Lower leg skin (tissue), 3 donors: ENCODE data around the gene ZDHHC6.

Experiments used
- CTCF ChIP-seq, 3 donors: fragments of 450-650 bp; IDR thresholded peaks; one replicate each; pipeline ENCODE4 v1.5.1; 2016; ENCODE audit warnings: antibody characterized with exemption in 3 of 3, mild to moderate bottlenecking in 3 of 3, moderate library complexity in 2 of 3
- POLR2A ChIP-seq, 2 donors: fragments of 450-650 bp; IDR thresholded peaks; one replicate each; pipeline ENCODE4 v1.6.1; 2016 to 2017; ENCODE audit warnings: antibody characterized with exemption in 2 of 2, mild to moderate bottlenecking in 1 of 2, moderate library complexity in 1 of 2

DNA sequence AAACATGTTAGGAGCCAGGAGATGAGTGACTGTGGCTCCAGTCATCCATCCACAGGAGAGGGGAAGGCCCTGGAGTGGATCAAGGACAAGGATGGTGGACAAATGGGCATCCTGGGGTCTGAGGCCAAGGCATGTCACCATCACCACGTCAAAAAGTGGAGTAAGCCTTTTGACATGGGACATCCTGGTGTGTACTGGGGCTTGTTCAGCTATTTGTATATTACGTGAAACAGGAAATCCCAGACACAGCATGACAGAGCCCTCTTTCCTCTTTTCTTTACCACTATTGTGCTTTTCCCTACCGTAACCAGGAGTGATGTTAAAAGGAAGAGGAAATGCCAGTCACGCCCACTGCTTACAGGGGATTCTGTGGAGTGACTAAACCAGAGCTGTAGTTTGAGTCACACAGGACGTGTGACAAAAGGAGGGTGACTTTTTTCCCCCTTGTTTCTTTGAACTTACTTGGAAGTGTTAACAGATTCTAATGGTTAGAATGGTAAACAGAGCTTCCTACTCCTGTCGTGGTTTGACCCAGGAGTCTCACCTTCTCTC lies 57.4 kb downstream of the ZDHHC6 start:
- no peak for TF ChIP-seq POLR2A (IDR thresholded peaks at IDR 0.05)
- TF ChIP-seq CTCF (IDR thresholded peaks at IDR 0.05) = no peak
